Liver (tissue), 3 donors: Measurements from ENCODE around the gene DMAC2.

ENCODE experiments used
- GABPA ChIP-seq, 2 donors: IDR thresholded peaks in 1 of 2; conservative IDR thresholded peaks in 1 of 2; 2 replicates each; pipeline ENCODE4 v1.6.1; 2016; ENCODE audit warnings: antibody characterized with exemption in 2 of 2, mild to moderate bottlenecking in 1 of 2, moderate library complexity in 1 of 2
- TAF1 ChIP-seq: conservative IDR thresholded peaks from 2 replicates; pipeline ENCODE4 v1.6.1; 2016; ENCODE audit warnings: antibody characterized with exemption, mild to moderate bottlenecking
- YY1 ChIP-seq: IDR thresholded peaks from 2 replicates; pipeline ENCODE4 v1.6.1; 2016; ENCODE audit warnings: antibody characterized with exemption, mild to moderate bottlenecking
- TF ChIP-seq, protein P1 (sequence below): IDR thresholded peaks from 2 replicates; pipeline ENCODE4 v1.6.1; 2016; ENCODE audit warnings: antibody characterized with exemption, mild to moderate bottlenecking
- TF ChIP-seq, protein P2 (sequence below): fragments of 150-350 bp; IDR thresholded peaks from 2 replicates; pipeline ENCODE4 v1.5.1; 2017; ENCODE audit warnings: improper control_type of control experiment, low read depth, low read length; ENCODE audit not compliant: missing input control
- donor health status: healthy.
- donor health status: healthy.

DNA sequence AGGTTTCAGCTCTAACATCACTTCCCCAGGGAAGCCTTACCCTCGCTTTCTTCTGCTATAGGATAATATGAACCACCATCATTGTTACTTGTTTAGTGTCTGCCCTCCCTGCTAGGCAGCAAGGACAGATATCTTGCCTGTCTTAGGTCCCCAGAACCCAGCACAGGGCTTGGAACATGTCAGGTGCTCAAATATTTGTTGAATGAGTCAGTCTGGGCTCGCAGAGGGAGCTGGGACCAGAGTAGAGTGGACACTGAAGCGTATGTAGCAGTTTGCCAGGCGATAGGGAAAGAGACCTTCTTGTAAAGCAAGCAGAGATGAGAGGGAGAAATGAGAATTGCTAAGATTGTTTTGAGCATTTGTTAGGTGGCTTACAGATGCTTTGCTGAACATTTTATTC lies 30.4 kb downstream of the DMAC2 start:
- TF ChIP-seq, protein P1, sequence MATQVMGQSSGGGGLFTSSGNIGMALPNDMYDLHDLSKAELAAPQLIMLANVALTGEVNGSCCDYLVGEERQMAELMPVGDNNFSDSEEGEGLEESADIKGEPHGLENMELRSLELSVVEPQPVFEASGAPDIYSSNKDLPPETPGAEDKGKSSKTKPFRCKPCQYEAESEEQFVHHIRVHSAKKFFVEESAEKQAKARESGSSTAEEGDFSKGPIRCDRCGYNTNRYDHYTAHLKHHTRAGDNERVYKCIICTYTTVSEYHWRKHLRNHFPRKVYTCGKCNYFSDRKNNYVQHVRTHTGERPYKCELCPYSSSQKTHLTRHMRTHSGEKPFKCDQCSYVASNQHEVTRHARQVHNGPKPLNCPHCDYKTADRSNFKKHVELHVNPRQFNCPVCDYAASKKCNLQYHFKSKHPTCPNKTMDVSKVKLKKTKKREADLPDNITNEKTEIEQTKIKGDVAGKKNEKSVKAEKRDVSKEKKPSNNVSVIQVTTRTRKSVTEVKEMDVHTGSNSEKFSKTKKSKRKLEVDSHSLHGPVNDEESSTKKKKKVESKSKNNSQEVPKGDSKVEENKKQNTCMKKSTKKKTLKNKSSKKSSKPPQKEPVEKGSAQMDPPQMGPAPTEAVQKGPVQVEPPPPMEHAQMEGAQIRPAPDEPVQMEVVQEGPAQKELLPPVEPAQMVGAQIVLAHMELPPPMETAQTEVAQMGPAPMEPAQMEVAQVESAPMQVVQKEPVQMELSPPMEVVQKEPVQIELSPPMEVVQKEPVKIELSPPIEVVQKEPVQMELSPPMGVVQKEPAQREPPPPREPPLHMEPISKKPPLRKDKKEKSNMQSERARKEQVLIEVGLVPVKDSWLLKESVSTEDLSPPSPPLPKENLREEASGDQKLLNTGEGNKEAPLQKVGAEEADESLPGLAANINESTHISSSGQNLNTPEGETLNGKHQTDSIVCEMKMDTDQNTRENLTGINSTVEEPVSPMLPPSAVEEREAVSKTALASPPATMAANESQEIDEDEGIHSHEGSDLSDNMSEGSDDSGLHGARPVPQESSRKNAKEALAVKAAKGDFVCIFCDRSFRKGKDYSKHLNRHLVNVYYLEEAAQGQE, result no peak
- TF ChIP-seq, protein P2, sequence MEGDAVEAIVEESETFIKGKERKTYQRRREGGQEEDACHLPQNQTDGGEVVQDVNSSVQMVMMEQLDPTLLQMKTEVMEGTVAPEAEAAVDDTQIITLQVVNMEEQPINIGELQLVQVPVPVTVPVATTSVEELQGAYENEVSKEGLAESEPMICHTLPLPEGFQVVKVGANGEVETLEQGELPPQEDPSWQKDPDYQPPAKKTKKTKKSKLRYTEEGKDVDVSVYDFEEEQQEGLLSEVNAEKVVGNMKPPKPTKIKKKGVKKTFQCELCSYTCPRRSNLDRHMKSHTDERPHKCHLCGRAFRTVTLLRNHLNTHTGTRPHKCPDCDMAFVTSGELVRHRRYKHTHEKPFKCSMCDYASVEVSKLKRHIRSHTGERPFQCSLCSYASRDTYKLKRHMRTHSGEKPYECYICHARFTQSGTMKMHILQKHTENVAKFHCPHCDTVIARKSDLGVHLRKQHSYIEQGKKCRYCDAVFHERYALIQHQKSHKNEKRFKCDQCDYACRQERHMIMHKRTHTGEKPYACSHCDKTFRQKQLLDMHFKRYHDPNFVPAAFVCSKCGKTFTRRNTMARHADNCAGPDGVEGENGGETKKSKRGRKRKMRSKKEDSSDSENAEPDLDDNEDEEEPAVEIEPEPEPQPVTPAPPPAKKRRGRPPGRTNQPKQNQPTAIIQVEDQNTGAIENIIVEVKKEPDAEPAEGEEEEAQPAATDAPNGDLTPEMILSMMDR, result no peak
- TF ChIP-seq YY1, result no peak
- no peak for TF ChIP-seq TAF1
- TF ChIP-seq GABPA (IDR thresholded peaks at IDR 0.05 in 1 of 2, conservative IDR thresholded peaks at IDR 0.05 in 1 of 2), result no peak
